ENCODE measurements around the gene AFF3.

DNA sequence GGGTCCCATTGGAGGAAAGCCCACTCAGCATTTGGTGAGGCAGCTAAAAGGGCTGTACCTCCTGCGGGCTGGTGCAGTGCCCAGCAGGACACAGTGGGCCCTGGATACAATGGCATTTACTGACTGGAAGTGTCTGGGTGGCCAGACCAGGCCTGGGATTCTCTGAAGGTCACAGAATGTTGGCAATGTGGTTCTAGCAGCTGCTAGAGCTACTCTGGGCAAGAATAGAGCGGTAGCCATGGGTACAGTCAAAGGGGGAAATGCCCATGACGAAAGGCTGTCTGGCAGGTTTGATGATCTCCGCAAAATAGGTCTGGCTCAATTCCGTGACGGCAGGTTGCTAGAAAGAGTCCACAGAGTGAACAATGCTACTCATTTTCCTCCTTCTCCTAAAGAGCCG is 241.8 kb downstream of the AFF3 start:
- TF ChIP-seq, protein P1, sequence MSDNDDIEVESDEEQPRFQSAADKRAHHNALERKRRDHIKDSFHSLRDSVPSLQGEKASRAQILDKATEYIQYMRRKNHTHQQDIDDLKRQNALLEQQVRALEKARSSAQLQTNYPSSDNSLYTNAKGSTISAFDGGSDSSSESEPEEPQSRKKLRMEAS (IDR thresholded peaks at IDR 0.05): no peak
- TF ChIP-seq RAD21 (IDR thresholded peaks at IDR 0.05; ENCODE audit: low read depth) (no peak), EP300 (IDR thresholded peaks at IDR 0.05; ENCODE audit: borderline replicate concordance) (no peak), CEBPB (IDR thresholded peaks at IDR 0.05) (no peak), YY1 (IDR thresholded peaks at IDR 0.05; ENCODE audit: low read depth) (no peak), EGR1 (IDR thresholded peaks at IDR 0.05) (no peak), TAF1 (IDR thresholded peaks at IDR 0.05; ENCODE audit: low read depth) (no peak), FOXM1 (IDR thresholded peaks at IDR 0.05; ENCODE audit: borderline replicate concordance, low read depth) (no peak), CREB1 (IDR thresholded peaks at IDR 0.05; ENCODE audit: low read depth) (no peak), NFIC (IDR thresholded peaks at IDR 0.05) (no peak)
- TF ChIP-seq, protein P2, sequence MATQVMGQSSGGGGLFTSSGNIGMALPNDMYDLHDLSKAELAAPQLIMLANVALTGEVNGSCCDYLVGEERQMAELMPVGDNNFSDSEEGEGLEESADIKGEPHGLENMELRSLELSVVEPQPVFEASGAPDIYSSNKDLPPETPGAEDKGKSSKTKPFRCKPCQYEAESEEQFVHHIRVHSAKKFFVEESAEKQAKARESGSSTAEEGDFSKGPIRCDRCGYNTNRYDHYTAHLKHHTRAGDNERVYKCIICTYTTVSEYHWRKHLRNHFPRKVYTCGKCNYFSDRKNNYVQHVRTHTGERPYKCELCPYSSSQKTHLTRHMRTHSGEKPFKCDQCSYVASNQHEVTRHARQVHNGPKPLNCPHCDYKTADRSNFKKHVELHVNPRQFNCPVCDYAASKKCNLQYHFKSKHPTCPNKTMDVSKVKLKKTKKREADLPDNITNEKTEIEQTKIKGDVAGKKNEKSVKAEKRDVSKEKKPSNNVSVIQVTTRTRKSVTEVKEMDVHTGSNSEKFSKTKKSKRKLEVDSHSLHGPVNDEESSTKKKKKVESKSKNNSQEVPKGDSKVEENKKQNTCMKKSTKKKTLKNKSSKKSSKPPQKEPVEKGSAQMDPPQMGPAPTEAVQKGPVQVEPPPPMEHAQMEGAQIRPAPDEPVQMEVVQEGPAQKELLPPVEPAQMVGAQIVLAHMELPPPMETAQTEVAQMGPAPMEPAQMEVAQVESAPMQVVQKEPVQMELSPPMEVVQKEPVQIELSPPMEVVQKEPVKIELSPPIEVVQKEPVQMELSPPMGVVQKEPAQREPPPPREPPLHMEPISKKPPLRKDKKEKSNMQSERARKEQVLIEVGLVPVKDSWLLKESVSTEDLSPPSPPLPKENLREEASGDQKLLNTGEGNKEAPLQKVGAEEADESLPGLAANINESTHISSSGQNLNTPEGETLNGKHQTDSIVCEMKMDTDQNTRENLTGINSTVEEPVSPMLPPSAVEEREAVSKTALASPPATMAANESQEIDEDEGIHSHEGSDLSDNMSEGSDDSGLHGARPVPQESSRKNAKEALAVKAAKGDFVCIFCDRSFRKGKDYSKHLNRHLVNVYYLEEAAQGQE (IDR thresholded peaks at IDR 0.05; ENCODE audit: low read depth): no peak

Measured in Ishikawa (cell line).